Measurements from ENCODE around the gene DGKQ. TPM values are rescaled to one million over a fixed set of nuclear protein-coding genes. Genes with fewer than 3 reads are reported as not detected.

Gene DGKQ
- total and polyA plus RNA-seq, 2 of the 8 experiments (the other 6 are each of a cell fraction or from before 2014, with no cell fraction given), result 7.3 to 9.7 TPM

- peaks cover 0 to 3% (median 2%) of the 10 kb centered on the region in 4 experiments; a peak in 4 of 7 replicates for H3K4me1 ChIP-seq (replicated peaks in 1 of 4; ENCODE audit: control insufficient read depth in 3 of 4, insufficient read depth in 4 of 4, low read length in 3 of 4)
- no peak overlapping the region for H2BK15ac ChIP-seq (ENCODE audit: low read length)
- CTCF ChIA-PET (ENCODE audit: partially characterized antibody), result interaction anchor here (0.6 to 1.3 kb wide), 3 partner anchors 8 to 142 kb away, joined by 3 to 4 read pairs (median 3); no protein-coding TSS in a partner anchor
- peaks cover 5% of the 10 kb centered on the region; the same call in 1 of the 2 replicates for H3K23me2 ChIP-seq (ENCODE audit: low read depth, low read length)
- H4K20me1 ChIP-seq (replicated peaks in 1 of 2; ENCODE audit: control insufficient read depth in 1 of 2, insufficient read depth in 2 of 2, low read length in 2 of 2), result peaks cover 2 to 8% of the 10 kb centered on the region in 2 experiments
- no peak overlapping the region for H3K4me3 ChIP-seq (ENCODE audit: extremely low read depth in 1 of 4, insufficient read depth in 2 of 4, low read depth in 3 of 4, low read length in 4 of 4)
- H2AK5ac ChIP-seq (ENCODE audit: low read depth, low read length), result no peak overlapping the region
- FAIRE-seq, result no peak
- peaks cover 0 to 19% (median 13%) of the 10 kb centered on the region in 4 experiments; a peak in 6 of 7 replicates for H3K27me3 ChIP-seq (replicated peaks in 1 of 4; ENCODE audit: control insufficient read depth in 3 of 4, extremely low read depth in 1 of 4, insufficient read depth in 3 of 4, low read length in 3 of 4)
- no peak overlapping the region for H3K56ac ChIP-seq (replicated peaks; ENCODE audit: insufficient read length, low read depth, low read length)
- no peak overlapping the region for H3K23ac ChIP-seq (ENCODE audit: insufficient read length)
- H2BK20ac ChIP-seq (ENCODE audit: low read length), result no peak overlapping the region
- no peak overlapping the region for H2AFZ ChIP-seq (ENCODE audit: low read length)
- H4K5ac ChIP-seq (ENCODE audit: insufficient read length, low read depth, low read length), result no peak overlapping the region
- 92% methylated on average over 46 of the region's 58 CpGs; no CpG with 5 or more reads in 1 of the 2 experiments for WGBS, 2 experiments (ENCODE audit: extremely low coverage in 1 of 2, insufficient coverage in 1 of 2, insufficient read length in 1 of 2, insufficient replicate concordance in 2 of 2, low coverage in 1 of 2, low lambda C conversion rate in 2 of 2, missing lambda C conversion rate in 1 of 2)
- H2BK5ac ChIP-seq (ENCODE audit: low read depth, low read length), result no peak overlapping the region
- no peak overlapping the region for H3K4me2 ChIP-seq (ENCODE audit: insufficient read depth in 1 of 2, low read depth in 2 of 2, low read length in 2 of 2)
- H3K79me2 ChIP-seq (ENCODE audit: control insufficient read depth in 1 of 2, insufficient read depth in 2 of 2, low read length in 2 of 2), result no peaks in the 10 kb centered on the region
- no peaks in the 10 kb centered on the region for H3K79me1 ChIP-seq (ENCODE audit: low read depth, low read length)
- no peak overlapping the region for H3K9ac ChIP-seq (replicated peaks in 1 of 4; ENCODE audit: extremely low read depth in 1 of 4, low read depth in 3 of 4, low read length in 3 of 4)
- H2BK12ac ChIP-seq (ENCODE audit: low read depth, low read length), result no peak overlapping the region
- no peak overlapping the region for H3K18ac ChIP-seq (ENCODE audit: extremely low read depth, low read length)
- no peaks in the 10 kb centered on the region for H3K9me3 ChIP-seq (ENCODE audit: insufficient read depth in 2 of 2, low read depth in 1 of 2, low read length in 1 of 2)
- H3K27ac ChIP-seq (ENCODE audit: low read depth, low read length), result no peak overlapping the region
- H3K14ac ChIP-seq (ENCODE audit: insufficient read length), result no peak overlapping the region
- H4K91ac ChIP-seq (replicated peaks; ENCODE audit: insufficient read length, low read length), result no peak overlapping the region
- no peak for DNase-seq (ENCODE audit: low read depth in 1 of 2, low spot score in 2 of 2)
- POLR2A ChIA-PET (ENCODE audit: partially characterized antibody), result no interaction called here
- H2BK120ac ChIP-seq (replicated peaks; ENCODE audit: low read depth, low read length), result no peak overlapping the region
- no peak overlapping the region for H3K4ac ChIP-seq (replicated peaks; ENCODE audit: insufficient read length, low read depth, low read length)
- no peak overlapping the region for H4K8ac ChIP-seq (ENCODE audit: extremely low read depth, insufficient read depth, low read length)
- H3K36me3 ChIP-seq (ENCODE audit: control insufficient read depth in 2 of 4, insufficient read depth in 4 of 4, low read length in 3 of 4), result no peaks in the 10 kb centered on the region; a peak in 1 of 8 replicates
- TF ChIP-seq CREB1 (IDR thresholded peaks at IDR 0.05), result no peak
- no peak for TF ChIP-seq TCF12 (IDR thresholded peaks at IDR 0.05; ENCODE audit: low read depth, low read length)
- TF ChIP-seq RNF2 (IDR thresholded peaks at IDR 0.05; ENCODE audit: borderline replicate concordance, low read depth, low read length, missing control alignments, poor library complexity, severe bottlenecking), result no peak
- no peak for TF ChIP-seq PHF8 (conservative IDR thresholded peaks at IDR 0.05; ENCODE audit: low read depth, low read length)
- no peak for TF ChIP-seq CHD1 (IDR thresholded peaks at IDR 0.05; ENCODE audit: low read depth, low read length)
- TF ChIP-seq TAF7 (optimal IDR thresholded peaks at IDR 0.05; ENCODE audit: borderline replicate concordance, low read depth, low read length), result no peak
These were observed 16.5 kb upstream of the DGKQ start for GRCh38 chr4:989722-990471.

Data from H1 (cell line).